Measurements from ENCODE around the gene NRIP3.
"Not testable (repeated sequence)": the region's sequence is repeated elsewhere in the genome, so short reads cannot be mapped to it uniquely, and the experiment has no call there.

The NRIP3 gene

GRCh38 chr11:8983552-8983951, 20.2 kb downstream of the NRIP3 start:
- Histone ChIP-seq H3K9me3 (ENCODE audit: low read length) (no peaks in the 10 kb centered on the region), H3K4me1 (ENCODE audit: insufficient read depth, low read length) (peaks cover 5% of the 10 kb centered on the region), H3K4me3 (ENCODE audit: low read length) (no peak overlapping the region), H3K36me3 (ENCODE audit: insufficient read depth, low read length) (no peaks in the 10 kb centered on the region), H2AFZ (ENCODE audit: low read depth, low read length) (no peak overlapping the region), H3K27me3 (ENCODE audit: insufficient read depth, low read length) (no peaks in the 10 kb centered on the region)

DNA sequence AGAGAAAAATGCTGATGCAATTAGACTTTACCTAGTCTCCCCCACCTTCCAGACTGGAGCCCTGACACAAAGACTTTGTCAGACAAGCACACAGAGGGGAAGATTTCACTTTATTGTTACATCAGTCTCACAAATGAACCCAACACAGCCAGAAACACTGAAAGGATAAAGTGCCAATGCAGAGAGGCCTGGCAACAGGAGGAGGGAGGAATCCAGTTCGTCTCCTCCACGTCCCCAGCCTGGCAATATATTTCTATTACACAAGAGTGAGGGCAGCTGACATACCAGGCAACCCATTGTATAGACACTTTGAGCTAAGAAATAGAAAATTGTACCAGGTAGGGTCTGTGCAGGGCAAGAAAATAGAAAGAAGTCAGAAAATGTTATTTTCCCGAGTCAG, 23.3 kb downstream of the NRIP3 start:
- Histone ChIP-seq H3K9me3 (ENCODE audit: low read length) (no peaks in the 10 kb centered on the region), H3K4me3 (ENCODE audit: low read length) (no peak overlapping the region), H3K27me3 (ENCODE audit: insufficient read depth, low read length) (no peaks in the 10 kb centered on the region), H3K4me1 (ENCODE audit: insufficient read depth, low read length) (peaks cover 5% of the 10 kb centered on the region), H2AFZ (ENCODE audit: low read depth, low read length) (no peak overlapping the region), H3K36me3 (ENCODE audit: insufficient read depth, low read length) (no peaks in the 10 kb centered on the region)

GRCh38 chr11:8979365-8979764, 24.4 kb downstream of the NRIP3 start:
- not testable (repeated sequence) for H3K27me3 ChIP-seq (ENCODE audit: insufficient read depth, low read length); H3K9me3 ChIP-seq (ENCODE audit: low read length); H2AFZ ChIP-seq (ENCODE audit: low read depth, low read length); H3K36me3 ChIP-seq (ENCODE audit: insufficient read depth, low read length); H3K4me3 ChIP-seq (ENCODE audit: low read length); H3K4me1 ChIP-seq (ENCODE audit: insufficient read depth, low read length)

DNA sequence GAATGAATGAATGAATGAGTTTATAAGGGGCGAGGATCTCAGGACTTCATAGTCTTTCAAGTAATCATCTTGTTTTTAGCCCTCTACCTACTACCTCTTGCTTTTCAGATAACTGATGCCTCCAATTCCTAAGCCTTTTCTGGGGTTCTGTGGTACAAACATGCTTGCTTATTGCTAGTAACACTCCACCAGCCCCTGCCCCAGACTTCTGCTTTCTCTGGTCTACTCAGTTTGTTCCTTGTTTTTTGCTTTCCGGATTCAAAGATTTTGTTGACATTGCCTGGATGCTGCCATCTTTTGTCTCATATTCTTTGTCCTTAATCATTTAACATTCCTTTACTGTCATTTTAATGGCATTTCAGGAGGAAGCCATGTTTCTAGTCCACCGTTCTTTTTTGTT, 30.7 kb downstream of the NRIP3 start:
- Histone ChIP-seq H2AFZ (ENCODE audit: low read depth, low read length) (no peak overlapping the region), H3K27me3 (ENCODE audit: insufficient read depth, low read length) (no peaks in the 10 kb centered on the region), H3K36me3 (ENCODE audit: insufficient read depth, low read length) (no peaks in the 10 kb centered on the region), H3K4me3 (ENCODE audit: low read length) (no peak overlapping the region), H3K4me1 (ENCODE audit: insufficient read depth, low read length) (no peaks in the 10 kb centered on the region), H3K9me3 (ENCODE audit: low read length) (no peaks in the 10 kb centered on the region)

DNA sequence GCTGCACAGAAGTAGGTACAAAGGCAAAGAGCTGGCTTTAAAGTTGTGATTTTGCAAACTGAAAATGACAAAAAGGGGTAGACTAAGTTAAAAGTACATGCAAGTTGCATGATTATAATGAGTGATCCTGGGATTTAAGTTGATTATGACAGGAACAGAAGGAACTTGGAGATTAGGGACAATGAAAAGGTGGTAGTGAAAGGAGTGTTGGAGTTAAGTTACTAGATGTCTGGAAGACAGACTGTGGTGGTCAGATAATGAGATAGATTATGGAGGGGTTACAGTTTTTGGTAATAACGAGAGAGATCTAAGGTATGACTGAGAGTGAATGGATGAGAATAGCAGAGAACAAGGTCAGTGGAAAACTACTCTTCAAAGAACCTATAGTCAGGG, 31.9 kb downstream of the NRIP3 start:
- Histone ChIP-seq H3K4me1 (ENCODE audit: insufficient read depth, low read length) (no peaks in the 10 kb centered on the region), H2AFZ (ENCODE audit: low read depth, low read length) (no peak overlapping the region), H3K27me3 (ENCODE audit: insufficient read depth, low read length) (no peaks in the 10 kb centered on the region), H3K9me3 (ENCODE audit: low read length) (no peaks in the 10 kb centered on the region), H3K4me3 (ENCODE audit: low read length) (no peak overlapping the region), H3K36me3 (ENCODE audit: insufficient read depth, low read length) (no peaks in the 10 kb centered on the region)

- no peaks in the 10 kb centered on the region for H3K36me3 ChIP-seq (ENCODE audit: insufficient read depth, low read length)
- no peaks in the 10 kb centered on the region for H3K27me3 ChIP-seq (ENCODE audit: insufficient read depth, low read length)
- H3K4me3 ChIP-seq (ENCODE audit: low read length): no peak overlapping the region
- no peak overlapping the region for H2AFZ ChIP-seq (ENCODE audit: low read depth, low read length)
- H3K9me3 ChIP-seq (ENCODE audit: low read length): no peaks in the 10 kb centered on the region
- H3K4me1 ChIP-seq (ENCODE audit: insufficient read depth, low read length): no peaks in the 10 kb centered on the region
Measured at GRCh38 chr11:8971196-8971923, 32.4 kb downstream of the NRIP3 start.

DNA sequence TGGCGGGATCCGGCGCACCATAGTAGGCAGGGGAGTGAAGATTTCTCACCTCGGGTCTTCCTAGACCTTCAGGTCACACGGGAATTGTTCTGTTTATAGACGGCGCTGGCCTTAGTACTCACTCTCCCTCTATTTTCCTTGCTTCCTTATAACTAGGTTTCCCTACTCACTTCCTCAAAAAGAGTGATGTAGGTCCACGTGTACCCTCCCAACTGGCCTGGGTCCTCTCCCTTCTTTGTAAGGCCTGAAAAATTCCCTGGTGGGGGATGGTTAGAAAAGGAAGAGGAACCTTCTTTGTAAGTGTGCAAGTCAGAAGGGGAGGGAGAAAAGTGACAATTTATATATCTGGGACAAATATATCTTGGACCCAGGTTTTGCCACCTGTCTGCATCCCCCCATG, 36.6 kb downstream of the NRIP3 start:
- Histone ChIP-seq H3K4me1 (ENCODE audit: insufficient read depth, low read length) (peaks cover 10% of the 10 kb centered on the region), H3K27me3 (ENCODE audit: insufficient read depth, low read length) (no peaks in the 10 kb centered on the region), H3K4me3 (ENCODE audit: low read length) (no peak overlapping the region), H2AFZ (ENCODE audit: low read depth, low read length) (no peak overlapping the region), H3K9me3 (ENCODE audit: low read length) (no peaks in the 10 kb centered on the region), H3K36me3 (ENCODE audit: insufficient read depth, low read length) (no peaks in the 10 kb centered on the region)

DNA sequence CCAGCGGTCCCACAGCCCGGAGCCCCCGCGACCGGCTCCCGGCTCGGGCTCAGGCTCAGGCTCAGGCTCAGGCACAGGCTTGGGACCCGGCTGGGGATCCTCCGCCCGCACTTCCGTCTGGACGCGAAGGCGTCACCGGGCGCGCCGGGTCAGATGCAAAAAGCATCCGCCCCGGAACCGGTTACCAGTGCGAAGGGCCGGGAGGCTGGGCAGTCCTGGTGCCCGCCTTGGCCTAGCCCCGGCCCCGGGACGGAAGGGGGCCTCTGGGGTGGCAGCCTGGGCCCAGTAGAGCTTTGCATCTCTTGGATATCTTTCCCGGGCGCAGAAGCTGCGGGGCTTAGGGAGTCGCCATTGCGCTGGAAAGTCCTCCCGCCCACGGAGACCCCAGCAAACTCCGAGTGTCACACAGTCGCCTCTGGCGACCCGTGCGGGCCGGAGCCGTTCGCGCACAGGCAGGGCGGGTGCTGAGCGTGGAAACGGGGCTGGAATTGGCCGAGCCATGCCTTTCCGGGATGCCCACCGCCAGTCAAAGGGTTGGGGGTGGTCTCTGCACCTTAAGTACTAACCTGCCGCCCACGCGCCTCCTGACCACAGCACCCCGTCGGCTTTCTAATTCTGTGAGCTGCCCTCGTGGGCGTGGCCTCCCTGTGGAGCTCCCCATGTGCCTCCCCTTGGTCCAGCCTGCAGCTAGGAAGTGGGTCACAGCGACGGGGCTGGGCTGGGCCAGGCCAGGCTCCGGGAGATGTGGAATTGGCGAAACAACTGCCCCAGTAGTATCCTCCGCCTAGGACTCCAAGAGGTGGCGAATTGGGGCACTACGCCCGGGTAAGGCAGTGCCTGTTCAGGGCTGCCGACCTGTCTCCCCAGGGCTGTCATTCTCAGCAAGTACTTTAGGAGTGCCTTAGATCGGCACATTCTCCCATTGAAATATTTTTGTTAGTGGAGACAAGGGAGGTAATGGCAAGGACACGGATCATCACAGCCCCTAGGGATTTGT, 39.2 kb downstream of the NRIP3 start, which contains the start of gene TMEM9B:
Gene TMEM9B (minus strand): TSS at position 119 of the 997 bp plus-strand sequence. CDS start 129 bp downstream, outside the sequence.
- H3K4me1 ChIP-seq (ENCODE audit: insufficient read depth, low read length): peaks cover 10% of the 10 kb centered on the region
- H2AFZ ChIP-seq (ENCODE audit: low read depth, low read length): peak within 1 kb of the TSS; percentile 65
- no peaks in the 10 kb centered on the region for H3K9me3 ChIP-seq (ENCODE audit: low read length)
- H3K36me3 ChIP-seq (ENCODE audit: insufficient read depth, low read length): no peaks in the 10 kb centered on the region
- H3K4me3 ChIP-seq (ENCODE audit: low read length): peak within 1 kb of the TSS; percentile 94
- no peaks in the 10 kb centered on the region for H3K27me3 ChIP-seq (ENCODE audit: insufficient read depth, low read length)

DNA sequence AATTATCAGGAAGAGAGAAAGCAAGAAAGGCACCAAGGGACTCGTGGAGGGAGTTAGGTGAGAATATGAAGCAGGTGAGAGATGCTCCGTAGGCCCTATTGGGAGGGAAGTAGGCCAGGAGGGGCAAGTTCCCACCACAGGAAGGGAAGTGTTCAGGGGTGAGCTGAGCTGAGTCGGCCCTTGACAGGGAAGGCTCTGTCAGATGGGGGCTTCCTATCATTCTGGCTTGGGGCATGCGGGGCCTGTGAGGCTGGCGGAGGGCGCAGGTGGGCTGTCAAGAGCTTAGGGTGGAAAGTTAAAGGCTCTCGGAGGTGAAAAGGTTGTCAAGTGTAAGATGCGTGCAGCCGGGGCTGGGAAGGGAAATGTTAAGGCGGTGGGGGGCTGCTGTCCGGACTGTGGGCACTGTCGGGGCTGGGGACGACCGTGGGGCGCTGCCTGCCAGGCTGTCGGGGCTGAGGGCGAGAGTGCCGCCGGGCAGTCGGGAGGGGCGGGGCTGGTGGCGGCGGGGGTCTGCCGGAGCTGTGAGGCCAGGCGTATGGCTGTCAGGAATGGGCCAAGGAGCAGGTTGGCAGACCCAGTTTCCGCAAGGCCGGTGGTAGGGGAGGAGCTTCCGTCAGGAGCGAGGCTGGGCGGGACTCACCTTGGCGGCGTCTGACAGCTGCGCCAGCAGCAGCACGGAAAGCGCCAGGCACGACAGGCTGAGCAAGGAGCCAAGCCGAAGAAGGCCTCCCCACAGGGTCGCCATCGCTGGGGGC, 40.1 kb downstream of the NRIP3 start:
- Histone ChIP-seq H3K27me3 (ENCODE audit: insufficient read depth, low read length) (no peaks in the 10 kb centered on the region), H3K4me1 (ENCODE audit: insufficient read depth, low read length) (peaks cover 10% of the 10 kb centered on the region), H3K36me3 (ENCODE audit: insufficient read depth, low read length) (no peaks in the 10 kb centered on the region), H3K4me3 (ENCODE audit: low read length) (peak overlapping the region; percentile 94), H3K9me3 (ENCODE audit: low read length) (no peaks in the 10 kb centered on the region), H2AFZ (ENCODE audit: low read depth, low read length) (peak overlapping the region; percentile 65)

- H3K4me1 ChIP-seq (ENCODE audit: insufficient read depth, low read length): peaks cover 10% of the 10 kb centered on the region
- no peaks in the 10 kb centered on the region for H3K9me3 ChIP-seq (ENCODE audit: low read length)
- H3K4me3 ChIP-seq (ENCODE audit: low read length): no peak overlapping the region
- no peaks in the 10 kb centered on the region for H3K36me3 ChIP-seq (ENCODE audit: insufficient read depth, low read length)
- no peaks in the 10 kb centered on the region for H3K27me3 ChIP-seq (ENCODE audit: insufficient read depth, low read length)
- H2AFZ ChIP-seq (ENCODE audit: low read depth, low read length): no peak overlapping the region
Measured at GRCh38 chr11:8962841-8963240, 41.0 kb downstream of the NRIP3 start.

DNA sequence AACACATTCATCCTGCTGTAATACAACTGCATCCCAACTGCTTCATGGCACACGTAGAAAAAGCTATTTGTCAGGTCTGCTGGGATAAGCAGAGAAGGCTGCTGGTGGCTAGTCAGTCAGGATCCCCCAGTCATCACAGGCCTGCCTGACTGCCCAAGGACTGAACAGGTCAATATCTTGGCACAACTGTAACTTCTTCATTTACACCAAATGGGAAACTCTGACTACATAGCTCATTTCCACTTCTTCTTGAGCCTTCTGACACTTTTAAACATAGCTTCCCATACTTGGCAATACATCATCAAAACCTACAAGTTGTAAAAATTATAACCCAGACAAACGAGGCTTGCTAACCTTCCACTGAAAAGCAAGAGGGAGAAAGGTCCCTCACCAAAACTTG, 42.4 kb downstream of the NRIP3 start:
- Histone ChIP-seq H3K4me3 (ENCODE audit: low read length) (no peak overlapping the region), H3K27me3 (ENCODE audit: insufficient read depth, low read length) (no peaks in the 10 kb centered on the region), H3K9me3 (ENCODE audit: low read length) (no peaks in the 10 kb centered on the region), H2AFZ (ENCODE audit: low read depth, low read length) (no peak overlapping the region), H3K36me3 (ENCODE audit: insufficient read depth, low read length) (peaks cover 3% of the 10 kb centered on the region), H3K4me1 (ENCODE audit: insufficient read depth, low read length) (peaks cover 10% of the 10 kb centered on the region)

- Histone ChIP-seq H3K9me3 (ENCODE audit: low read length) (peaks cover 3% of the 10 kb centered on the region), H3K4me3 (ENCODE audit: low read length) (no peak overlapping the region), H3K27me3 (ENCODE audit: insufficient read depth, low read length) (no peaks in the 10 kb centered on the region), H3K4me1 (ENCODE audit: insufficient read depth, low read length) (peaks cover 7% of the 10 kb centered on the region), H2AFZ (ENCODE audit: low read depth, low read length) (no peak overlapping the region), H3K36me3 (ENCODE audit: insufficient read depth, low read length) (peaks cover 9% of the 10 kb centered on the region)
Measured at GRCh38 chr11:8959546-8960166, 44.1 kb downstream of the NRIP3 start.
